Astrocyte (in vitro differentiated cells and primary cell): ENCODE measurements around the gene CAPSL. TPM values are rescaled to one million over a fixed set of nuclear protein-coding genes. Genes with fewer than 3 reads are reported as not detected.

Experiments used
- DNase-seq: peaks from one replicate; pipeline ENCODE4 v3.0.0-alpha.2; 2010; ENCODE audit warnings: low read depth
- FAIRE-seq: peaks from 2 replicates; lab custom pipeline; 2011; peaks lifted over from hg19 to GRCh38; lab: Jason Lieb, UNC
- H2AFZ ChIP-seq: 2 replicates; pipeline ENCODE4 v1.6.0; 2012; ENCODE audit warnings: low read depth, low read length, inconsistent platforms
- H3K27ac ChIP-seq: 2 replicates; pipeline ENCODE4 v1.5.1; 2011; ENCODE audit warnings: low read depth, low read length, inconsistent platforms
- H3K27me3 ChIP-seq: 2 replicates; pipeline ENCODE4 v1.6.0; 2011; ENCODE audit warnings: low read length, inconsistent platforms; ENCODE audit not compliant: insufficient read depth
- H3K36me3 ChIP-seq: 2 replicates; pipeline ENCODE4 v1.5.1; 2011; ENCODE audit warnings: low read length, inconsistent platforms; ENCODE audit not compliant: insufficient read depth
- H3K4me1 ChIP-seq: 2 replicates; pipeline ENCODE4 v1.5.1; 2011; ENCODE audit warnings: low read length, inconsistent platforms; ENCODE audit not compliant: insufficient read depth
- H3K4me2 ChIP-seq: 2 replicates; pipeline ENCODE4 v1.6.0; 2012; ENCODE audit warnings: low read length, inconsistent platforms
- H3K4me3 ChIP-seq: 2 replicates; pipeline ENCODE4 v1.5.1; 2011; ENCODE audit warnings: low read depth, mild to moderate bottlenecking, low read length, inconsistent platforms; ENCODE audit not compliant: insufficient read depth
- H3K79me2 ChIP-seq: 2 replicates; pipeline ENCODE4 v1.6.0; 2012; ENCODE audit warnings: mild to moderate bottlenecking, low read length, inconsistent platforms; ENCODE audit not compliant: insufficient read depth
- H3K9ac ChIP-seq: 2 replicates; pipeline ENCODE4 v1.6.0; 2012; ENCODE audit warnings: mild to moderate bottlenecking, low read length, inconsistent platforms
- H3K9me3 ChIP-seq: 2 replicates; pipeline ENCODE4 v1.5.1; 2012; ENCODE audit warnings: low read depth, mild to moderate bottlenecking, low read length, inconsistent platforms; ENCODE audit not compliant: insufficient read depth
- H4K20me1 ChIP-seq: 2 replicates; pipeline ENCODE4 v1.6.0; 2012; ENCODE audit warnings: low read length, inconsistent platforms; ENCODE audit not compliant: insufficient read depth
- H3K27ac Mint-ChIP-seq: one replicate; pipeline ENCODE4 v1.8.0; 2021; ENCODE audit warnings: mild to moderate bottlenecking, mixed read lengths; ENCODE audit not compliant: unreplicated experiment
- H3K27me3 Mint-ChIP-seq: one replicate; pipeline ENCODE4 v1.8.0; 2021; ENCODE audit warnings: low read depth, mixed read lengths; ENCODE audit not compliant: unreplicated experiment
- H3K36me3 Mint-ChIP-seq: one replicate; pipeline ENCODE4 v1.8.0; 2021; ENCODE audit warnings: low read depth, mixed read lengths; ENCODE audit not compliant: unreplicated experiment
- H3K4me1 Mint-ChIP-seq: one replicate; pipeline ENCODE4 v1.8.0; 2021; ENCODE audit warnings: low read depth, mixed read lengths; ENCODE audit not compliant: unreplicated experiment
- H3K4me3 Mint-ChIP-seq: one replicate; pipeline ENCODE4 v1.8.0; 2021; ENCODE audit warnings: mild to moderate bottlenecking, moderate library complexity, mixed read lengths; ENCODE audit not compliant: unreplicated experiment
- H3K9me3 Mint-ChIP-seq: one replicate; pipeline ENCODE4 v1.8.0; 2021; ENCODE audit warnings: mild to moderate bottlenecking, mixed read lengths; ENCODE audit not compliant: unreplicated experiment
- EZH2 ChIP-seq: IDR thresholded peaks from 2 replicates; pipeline ENCODE4 v1.6.1; 2012; ENCODE audit warnings: mild to moderate bottlenecking, low read length, inconsistent platforms; ENCODE audit not compliant: insufficient read depth
- total RNA-seq: library from RNA; stranded (reverse); gene quantifications from 2 replicates; pipeline ENCODE4 v1.2.1, GENCODE V29; 2021
- TF ChIP-seq, protein P1 (sequence below): IDR thresholded peaks from 2 replicates; pipeline ENCODE4 v1.5.1; 2011; ENCODE audit warnings: low read depth, mild to moderate bottlenecking, inconsistent platforms, low read length, moderate library complexity; ENCODE audit not compliant: insufficient read depth

Gene CAPSL
- total RNA-seq, 1 donor from 2014 or later = not detected

DNA sequence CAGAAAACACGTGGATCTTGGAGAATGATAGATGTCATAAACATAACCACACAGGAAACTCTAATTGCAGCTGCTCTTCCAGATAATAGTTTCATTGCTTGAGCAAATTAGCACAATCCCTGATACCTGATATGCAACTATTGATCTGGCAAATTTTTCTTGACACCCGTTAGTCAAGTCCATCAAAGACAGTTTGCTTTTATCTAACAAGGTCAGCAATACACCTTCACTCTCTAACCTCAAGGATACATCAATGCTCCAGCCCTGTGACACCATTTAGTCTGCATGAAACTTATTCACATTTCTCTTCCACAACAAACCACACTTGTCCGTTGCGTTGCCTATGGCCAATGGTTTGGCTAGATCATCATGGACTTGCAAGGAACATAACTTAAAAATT lies 36.1 kb upstream of the CAPSL start:
- FAIRE-seq (no peak), DNase-seq (no peak)
- no peaks in the 10 kb centered on the region for H4K20me1 ChIP-seq
- H3K4me3 Mint-ChIP-seq = no peak overlapping the region
- H3K9me3 Mint-ChIP-seq = peaks cover 2% of the 10 kb centered on the region
- H3K9ac ChIP-seq = no peak overlapping the region
- H3K4me3 ChIP-seq = no peak overlapping the region
- H3K27me3 ChIP-seq = no peaks in the 10 kb centered on the region
- H3K36me3 Mint-ChIP-seq = no peaks in the 10 kb centered on the region
- H3K36me3 ChIP-seq = no peaks in the 10 kb centered on the region
- H3K4me1 Mint-ChIP-seq = peaks cover 12% of the 10 kb centered on the region
- peaks cover 2% of the 10 kb centered on the region for H3K9me3 ChIP-seq
- H3K27me3 Mint-ChIP-seq = no peaks in the 10 kb centered on the region
- H3K79me2 ChIP-seq = no peaks in the 10 kb centered on the region
- no peak overlapping the region for H3K4me2 ChIP-seq
- TF ChIP-seq, protein P1, sequence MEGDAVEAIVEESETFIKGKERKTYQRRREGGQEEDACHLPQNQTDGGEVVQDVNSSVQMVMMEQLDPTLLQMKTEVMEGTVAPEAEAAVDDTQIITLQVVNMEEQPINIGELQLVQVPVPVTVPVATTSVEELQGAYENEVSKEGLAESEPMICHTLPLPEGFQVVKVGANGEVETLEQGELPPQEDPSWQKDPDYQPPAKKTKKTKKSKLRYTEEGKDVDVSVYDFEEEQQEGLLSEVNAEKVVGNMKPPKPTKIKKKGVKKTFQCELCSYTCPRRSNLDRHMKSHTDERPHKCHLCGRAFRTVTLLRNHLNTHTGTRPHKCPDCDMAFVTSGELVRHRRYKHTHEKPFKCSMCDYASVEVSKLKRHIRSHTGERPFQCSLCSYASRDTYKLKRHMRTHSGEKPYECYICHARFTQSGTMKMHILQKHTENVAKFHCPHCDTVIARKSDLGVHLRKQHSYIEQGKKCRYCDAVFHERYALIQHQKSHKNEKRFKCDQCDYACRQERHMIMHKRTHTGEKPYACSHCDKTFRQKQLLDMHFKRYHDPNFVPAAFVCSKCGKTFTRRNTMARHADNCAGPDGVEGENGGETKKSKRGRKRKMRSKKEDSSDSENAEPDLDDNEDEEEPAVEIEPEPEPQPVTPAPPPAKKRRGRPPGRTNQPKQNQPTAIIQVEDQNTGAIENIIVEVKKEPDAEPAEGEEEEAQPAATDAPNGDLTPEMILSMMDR = no peak
- no peak overlapping the region for H3K27ac ChIP-seq
- no peak overlapping the region for H2AFZ ChIP-seq
- no peaks in the 10 kb centered on the region for H3K4me1 ChIP-seq
- H3K27ac Mint-ChIP-seq = no peak overlapping the region

DNA sequence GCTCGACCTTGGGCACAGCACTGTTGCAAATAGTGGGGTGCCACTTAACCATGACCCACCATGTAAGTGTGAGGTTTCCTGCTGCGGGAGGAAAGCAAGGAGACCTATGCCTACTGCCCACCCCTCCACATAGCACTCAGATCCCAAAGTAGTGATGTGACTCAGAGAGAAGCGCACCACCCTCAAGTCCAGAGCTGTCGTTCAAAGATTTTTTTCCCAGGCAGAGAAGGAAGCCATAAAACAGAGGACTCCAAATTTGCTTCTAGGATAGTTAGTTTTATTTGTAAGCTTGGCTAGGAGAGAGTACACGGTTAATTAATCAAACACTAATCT lies 33.4 kb upstream of the CAPSL start:
- Histone ChIP-seq H2AFZ (no peak overlapping the region), H3K79me2 (no peaks in the 10 kb centered on the region), H3K4me1 (no peaks in the 10 kb centered on the region), H3K27ac (no peak overlapping the region), H3K9me3 (no peaks in the 10 kb centered on the region), H4K20me1 (no peaks in the 10 kb centered on the region), H3K36me3 (no peaks in the 10 kb centered on the region), H3K9ac (no peak overlapping the region), H3K4me3 (no peak overlapping the region), H3K27me3 (no peaks in the 10 kb centered on the region), H3K4me2 (no peak overlapping the region)
- no peaks in the 10 kb centered on the region for H3K36me3 Mint-ChIP-seq
- no peak for TF ChIP-seq EZH2
- TF ChIP-seq, protein P1 = no peak
- H3K27ac Mint-ChIP-seq = no peak overlapping the region
- peaks cover 3% of the 10 kb centered on the region for H3K9me3 Mint-ChIP-seq
- no peak overlapping the region for H3K4me3 Mint-ChIP-seq
- peaks cover 12% of the 10 kb centered on the region for H3K4me1 Mint-ChIP-seq
- no peak for FAIRE-seq
- no peaks in the 10 kb centered on the region for H3K27me3 Mint-ChIP-seq
- DNase-seq = no peak

DNA sequence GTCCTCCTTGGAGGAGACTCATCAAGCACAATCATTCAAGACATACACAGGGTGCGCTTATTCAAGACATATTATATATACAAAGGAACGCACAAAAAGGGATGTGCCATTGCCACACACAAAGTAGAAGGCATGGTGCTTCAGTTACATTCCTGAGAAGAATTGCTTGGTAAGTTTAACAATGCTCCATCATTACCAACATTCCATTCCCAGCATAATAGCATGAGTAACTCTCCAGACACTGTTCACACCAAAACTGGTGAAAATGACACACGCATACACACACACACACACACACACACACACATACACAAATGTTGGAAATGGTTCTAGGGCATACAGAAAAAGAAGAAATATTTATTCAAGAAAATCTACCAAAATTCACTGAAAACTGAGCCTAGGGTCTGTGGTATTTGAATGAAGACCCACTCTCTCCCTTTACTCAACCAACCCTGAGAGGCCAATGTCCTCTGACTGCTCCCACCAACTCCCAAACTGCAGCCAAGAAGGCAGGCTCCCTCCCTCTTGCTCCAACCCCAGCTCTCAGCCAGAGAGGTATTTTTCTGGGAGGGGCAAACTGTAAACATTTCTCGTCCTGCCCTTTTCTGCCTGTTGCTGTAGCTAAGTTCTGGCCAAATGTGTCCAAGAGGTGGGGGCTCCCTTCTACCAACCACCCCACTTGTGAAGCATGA lies 32.9 kb upstream of the CAPSL start:
- Mint-ChIP-seq H3K27me3 (no peaks in the 10 kb centered on the region), H3K4me3 (no peak overlapping the region), H3K4me1 (peaks cover 12% of the 10 kb centered on the region), H3K9me3 (peaks cover 3% of the 10 kb centered on the region), H3K36me3 (no peaks in the 10 kb centered on the region), H3K27ac (peak overlapping the region; percentile 31)
- no peak overlapping the region for H3K27ac ChIP-seq
- no peak for TF ChIP-seq EZH2
- TF ChIP-seq, protein P1 = no peak
- H3K4me2 ChIP-seq = no peak overlapping the region
- H3K4me3 ChIP-seq = no peak overlapping the region
- no peaks in the 10 kb centered on the region for H3K4me1 ChIP-seq
- H2AFZ ChIP-seq = no peak overlapping the region
- FAIRE-seq = no peak
- no peaks in the 10 kb centered on the region for H3K9me3 ChIP-seq
- H3K9ac ChIP-seq = no peak overlapping the region
- no peaks in the 10 kb centered on the region for H4K20me1 ChIP-seq
- H3K27me3 ChIP-seq = no peaks in the 10 kb centered on the region
- peak; percentile 2 for DNase-seq
- H3K36me3 ChIP-seq = no peaks in the 10 kb centered on the region
- no peaks in the 10 kb centered on the region for H3K79me2 ChIP-seq
